Femur (tissue), 1 donor: ENCODE measurements around the gene AHNAK.
"Not testable (repeated sequence)": the region's sequence is repeated elsewhere in the genome, so short reads cannot be mapped to it uniquely, and the experiment has no call there.

Experiments
- DNase-seq: peaks from one replicate; pipeline ENCODE4 v3.0.0-alpha.2; 2017

Gene AHNAK

GRCh38 chr11:62550478-62550877 lies 3.9 kb upstream of the AHNAK start:
- DNase-seq: not testable (repeated sequence)

GRCh38 chr11:62548545-62549335 lies 2.1 kb upstream of the AHNAK start:
- no peak for DNase-seq

- peak; percentile 60 for DNase-seq
Measured at GRCh38 chr11:62547691-62548281, 1.2 kb upstream of the AHNAK start.

GRCh38 chr11:62546929-62547625 lies 471 bp upstream of the AHNAK start:
- peak; percentile 66 for DNase-seq

- peak; percentile 97 for DNase-seq
Measured at GRCh38 chr11:62545437-62546243, 966 bp downstream of the AHNAK start.

- DNase-seq: peak; percentile 50
Measured at GRCh38 chr11:62544581-62545436, 1.8 kb downstream of the AHNAK start.

- peak; percentile 44 for DNase-seq
Measured at GRCh38 chr11:62543680-62544444, 2.7 kb downstream of the AHNAK start.

- peak; percentile 91 for DNase-seq
Measured at GRCh38 chr11:62542750-62543567, 3.6 kb downstream of the AHNAK start.

GRCh38 chr11:62542111-62542745 lies 4.4 kb downstream of the AHNAK start:
- no peak for DNase-seq

GRCh38 chr11:62540804-62541701 lies 5.6 kb downstream of the AHNAK start:
- peak; percentile 62 for DNase-seq

GRCh38 chr11:62539238-62539925 lies 7.2 kb downstream of the AHNAK start:
- peak; percentile 87 for DNase-seq

- DNase-seq: no peak
Measured at GRCh38 chr11:62538470-62539237, 8.0 kb downstream of the AHNAK start.

- no peak for DNase-seq
Measured at GRCh38 chr11:62536301-62536957, 10.2 kb downstream of the AHNAK start.

GRCh38 chr11:62535802-62536201 lies 10.8 kb downstream of the AHNAK start:
- no peak for DNase-seq

- no peak for DNase-seq
Measured at GRCh38 chr11:62534779-62535545, 11.6 kb downstream of the AHNAK start.

- no peak for DNase-seq
Measured at GRCh38 chr11:62532096-62532495, 14.5 kb downstream of the AHNAK start.
